Calu3 (cell line): ENCODE data around the gene TXNRD1. TPM values are rescaled to one million over a fixed set of nuclear protein-coding genes. Genes with fewer than 3 reads are reported as not detected.
A peak's percentile ranks its signal among the peaks of the same experiment; 100 is the strongest.

Experiments used
- BruUV-seq: library from RNA; stranded (reverse); fragments of 400-500 nt; replicated peaks from 2 replicates; lab custom pipeline; 2021; lab: Mats Ljungman, UMichigan
- CTCF ChIA-PET: fragments of 300-600 bp; sonication (Branson Sonifier 250); formaldehyde crosslinking; loops from one replicate; lab custom pipeline; 2022; ENCODE audit warnings: antibody characterized with exemption; lab: Charles Lee
- DNase-seq: peaks from one replicate; pipeline ENCODE4 v3.0.0; 2022
- H3K27ac Mint-ChIP-seq: one replicate; pipeline ENCODE4 v1.8.0; 2022; ENCODE audit warnings: mixed read lengths; ENCODE audit not compliant: unreplicated experiment
- H3K27me3 Mint-ChIP-seq: one replicate; pipeline ENCODE4 v1.8.0; 2022; ENCODE audit warnings: mixed read lengths; ENCODE audit not compliant: unreplicated experiment
- H3K36me3 Mint-ChIP-seq: one replicate; pipeline ENCODE4 v1.8.0; 2022; ENCODE audit warnings: mild to moderate bottlenecking, moderate library complexity, mixed read lengths; ENCODE audit not compliant: insufficient read depth, unreplicated experiment
- H3K4me1 Mint-ChIP-seq: one replicate; pipeline ENCODE4 v1.8.0; 2022; ENCODE audit warnings: mild to moderate bottlenecking, low read depth, mixed read lengths; ENCODE audit not compliant: unreplicated experiment
- H3K4me3 Mint-ChIP-seq: one replicate; pipeline ENCODE4 v1.8.0; 2022; ENCODE audit warnings: mild to moderate bottlenecking, low read depth, moderate library complexity, mixed read lengths; ENCODE audit not compliant: unreplicated experiment
- H3K9me3 Mint-ChIP-seq: one replicate; pipeline ENCODE4 v1.8.0; 2022; ENCODE audit warnings: low read depth, mixed read lengths; ENCODE audit not compliant: unreplicated experiment
- intact Hi-C: fragments of 100-400 bp; cut with micrococcal nuclease; formaldehyde crosslinking; loops from one replicate; pipeline ENCODE4 v1.10.0; 2022; ENCODE audit not compliant: unreplicated experiment
- total RNA-seq: library from RNA; stranded (reverse); gene quantifications from 2 replicates; pipeline ENCODE4 v1.2.3, GENCODE V29; 2022
- TF ChIP-seq, protein P1 (sequence below): fragments of 200-600 bp; IDR thresholded peaks from one replicate; pipeline ENCODE4 v1.8.0; 2022; ENCODE audit warnings: antibody characterized with exemption; ENCODE audit not compliant: unreplicated experiment

TXNRD1 gene
- total RNA-seq, 1 experiment from 2014 or later, result 262 TPM

DNA sequence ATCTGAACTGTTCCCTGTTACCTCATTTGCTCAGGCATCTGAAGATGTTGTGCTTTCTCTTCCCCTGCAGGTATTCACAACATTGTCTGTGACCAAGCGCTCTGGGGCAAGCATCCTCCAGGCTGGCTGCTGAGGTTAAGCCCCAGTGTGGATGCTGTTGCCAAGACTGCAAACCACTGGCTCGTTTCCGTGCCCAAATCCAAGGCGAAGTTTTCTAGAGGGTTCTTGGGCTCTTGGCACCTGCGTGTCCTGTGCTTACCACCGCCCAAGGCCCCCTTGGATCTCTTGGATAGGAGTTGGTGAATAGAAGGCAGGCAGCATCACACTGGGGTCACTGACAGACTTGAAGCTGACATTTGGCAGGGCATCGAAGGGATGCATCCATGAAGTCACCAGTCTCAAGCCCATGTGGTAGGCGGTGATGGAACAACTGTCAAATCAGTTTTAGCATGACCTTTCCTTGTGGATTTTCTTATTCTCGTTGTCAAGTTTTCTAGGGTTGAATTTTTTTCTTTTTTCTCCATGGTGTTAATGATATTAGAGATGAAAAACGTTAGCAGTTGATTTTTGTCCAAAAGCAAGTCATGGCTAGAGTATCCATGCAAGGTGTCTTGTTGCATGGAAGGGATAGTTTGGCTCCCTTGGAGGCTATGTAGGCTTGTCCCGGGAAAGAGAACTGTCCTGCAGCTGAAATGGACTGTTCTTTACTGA is 132.9 kb downstream of the TXNRD1 start:
- TF ChIP-seq, protein P1, sequence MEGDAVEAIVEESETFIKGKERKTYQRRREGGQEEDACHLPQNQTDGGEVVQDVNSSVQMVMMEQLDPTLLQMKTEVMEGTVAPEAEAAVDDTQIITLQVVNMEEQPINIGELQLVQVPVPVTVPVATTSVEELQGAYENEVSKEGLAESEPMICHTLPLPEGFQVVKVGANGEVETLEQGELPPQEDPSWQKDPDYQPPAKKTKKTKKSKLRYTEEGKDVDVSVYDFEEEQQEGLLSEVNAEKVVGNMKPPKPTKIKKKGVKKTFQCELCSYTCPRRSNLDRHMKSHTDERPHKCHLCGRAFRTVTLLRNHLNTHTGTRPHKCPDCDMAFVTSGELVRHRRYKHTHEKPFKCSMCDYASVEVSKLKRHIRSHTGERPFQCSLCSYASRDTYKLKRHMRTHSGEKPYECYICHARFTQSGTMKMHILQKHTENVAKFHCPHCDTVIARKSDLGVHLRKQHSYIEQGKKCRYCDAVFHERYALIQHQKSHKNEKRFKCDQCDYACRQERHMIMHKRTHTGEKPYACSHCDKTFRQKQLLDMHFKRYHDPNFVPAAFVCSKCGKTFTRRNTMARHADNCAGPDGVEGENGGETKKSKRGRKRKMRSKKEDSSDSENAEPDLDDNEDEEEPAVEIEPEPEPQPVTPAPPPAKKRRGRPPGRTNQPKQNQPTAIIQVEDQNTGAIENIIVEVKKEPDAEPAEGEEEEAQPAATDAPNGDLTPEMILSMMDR, result no peak
- H3K27me3 Mint-ChIP-seq, result no peaks in the 10 kb centered on the region
- intact Hi-C loops, result no loop called here
- H3K4me3 Mint-ChIP-seq, result no peak overlapping the region
- BruUV-seq, result no TSS peak
- peaks cover 9% of the 10 kb centered on the region for H3K4me1 Mint-ChIP-seq
- no peak for DNase-seq
- no peaks in the 10 kb centered on the region for H3K9me3 Mint-ChIP-seq
- peaks cover 73% of the 10 kb centered on the region for H3K36me3 Mint-ChIP-seq
- no peak overlapping the region for H3K27ac Mint-ChIP-seq
- CTCF ChIA-PET, result no interaction called here

DNA sequence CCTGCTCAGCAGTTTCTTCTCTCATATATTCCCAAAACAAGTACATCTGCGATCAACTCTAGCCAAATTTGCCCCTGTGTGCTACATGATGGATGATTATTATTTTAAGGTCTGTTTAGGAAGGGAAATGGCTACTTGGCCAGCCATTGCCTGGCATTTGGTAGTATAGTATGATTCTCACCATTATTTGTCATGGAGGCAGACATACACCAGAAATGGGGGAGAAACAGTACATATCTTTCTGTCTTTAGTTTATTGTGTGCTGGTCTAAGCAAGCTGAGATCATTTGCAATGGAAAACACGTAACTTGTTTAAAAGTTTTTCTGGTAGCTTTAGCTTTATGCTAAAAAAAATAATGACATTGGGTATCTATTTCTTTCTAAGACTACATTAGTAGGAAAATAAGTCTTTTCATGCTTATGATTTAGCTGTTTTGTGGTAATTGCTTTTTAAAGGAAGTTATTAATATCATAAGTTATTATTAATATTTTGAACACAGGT is 133.5 kb downstream of the TXNRD1 start:
- H3K4me1 Mint-ChIP-seq, result peaks cover 9% of the 10 kb centered on the region
- CTCF ChIA-PET, result no interaction called here
- H3K27me3 Mint-ChIP-seq, result no peaks in the 10 kb centered on the region
- H3K4me3 Mint-ChIP-seq, result no peak overlapping the region
- TF ChIP-seq, protein P1, result no peak
- H3K9me3 Mint-ChIP-seq, result no peaks in the 10 kb centered on the region
- H3K27ac Mint-ChIP-seq, result no peak overlapping the region
- no peak for DNase-seq
- peaks cover 74% of the 10 kb centered on the region for H3K36me3 Mint-ChIP-seq
- intact Hi-C loops, result no loop called here
- BruUV-seq, result TSS peak; percentile 55

GRCh38 chr12:104350211-104351056 is 134.9 kb downstream of the TXNRD1 start:
- no TSS peak for BruUV-seq
- H3K36me3 Mint-ChIP-seq, result peaks cover 78% of the 10 kb centered on the region
- H3K9me3 Mint-ChIP-seq, result no peaks in the 10 kb centered on the region
- CTCF ChIA-PET, result no interaction called here
- TF ChIP-seq, protein P1, result no peak
- no peaks in the 10 kb centered on the region for H3K27me3 Mint-ChIP-seq
- peak overlapping the region; percentile 10 for H3K27ac Mint-ChIP-seq
- peaks cover 9% of the 10 kb centered on the region for H3K4me1 Mint-ChIP-seq
- DNase-seq, result no peak
- no peak overlapping the region for H3K4me3 Mint-ChIP-seq
- intact Hi-C loops, result no loop called here

GRCh38 chr12:104351057-104351983 is 135.7 kb downstream of the TXNRD1 start:
- H3K9me3 Mint-ChIP-seq, result no peaks in the 10 kb centered on the region
- H3K27ac Mint-ChIP-seq, result peak overlapping the region; percentile 10
- H3K36me3 Mint-ChIP-seq, result peaks cover 87% of the 10 kb centered on the region
- no peak for DNase-seq
- TF ChIP-seq, protein P1, result no peak
- CTCF ChIA-PET, result no interaction called here
- H3K4me3 Mint-ChIP-seq, result no peak overlapping the region
- no peaks in the 10 kb centered on the region for H3K27me3 Mint-ChIP-seq
- intact Hi-C loops, result no loop called here
- no TSS peak for BruUV-seq
- H3K4me1 Mint-ChIP-seq, result peaks cover 9% of the 10 kb centered on the region
